ENCODE data around the gene FRMD6. TPM values are rescaled to one million over a fixed set of nuclear protein-coding genes. Genes with fewer than 3 reads are reported as not detected.

FRMD6 gene
- total RNA-seq, 2 donors from 2014 or later, result 12.1 to 14.8 TPM

GRCh38 chr14:51636109-51636508, 15.6 kb upstream of the FRMD6 start:
- TF ChIP-seq CTCF (conservative IDR thresholded peaks at IDR 0.05), result no peak
- H3K9me3 Mint-ChIP-seq, result no peaks in the 10 kb centered on the region
- H3K4me1 ChIP-seq (ENCODE audit: control insufficient read depth, insufficient read depth, low read length), result peaks cover 8% of the 10 kb centered on the region
- WGBS, 2 experiments (ENCODE audit: insufficient coverage in 1 of 2, insufficient read length in 1 of 2), result 94 to 100% methylated on average over 2 to 4 of the region's 4 CpGs
- no peak for DNase-seq
- no peak overlapping the region for H3K9ac ChIP-seq (ENCODE audit: extremely low read depth, low read length, poor library complexity, severe bottlenecking)
- H3K9me3 ChIP-seq (ENCODE audit: control insufficient read depth, low read length), result no peaks in the 10 kb centered on the region
- no peaks in the 10 kb centered on the region for H3K36me3 Mint-ChIP-seq (ENCODE audit: low read depth)
- H3K27me3 ChIP-seq (ENCODE audit: control insufficient read depth, insufficient read depth, low read length, poor library complexity, severe bottlenecking), result no peaks in the 10 kb centered on the region
- peaks cover 13% of the 10 kb centered on the region for H3K4me1 Mint-ChIP-seq
- no peak overlapping the region for H3K27ac Mint-ChIP-seq
- no peak overlapping the region for H3K4me3 ChIP-seq (ENCODE audit: low read length)
- H3K27me3 Mint-ChIP-seq (ENCODE audit: insufficient read depth), result no peaks in the 10 kb centered on the region
- no peaks in the 10 kb centered on the region for H3K36me3 ChIP-seq (ENCODE audit: control insufficient read depth, insufficient read depth, low read length)
- no peak overlapping the region for H3K4me3 Mint-ChIP-seq
- no peak overlapping the region for H3K27ac ChIP-seq (ENCODE audit: low read depth, low read length)

- H3K4me1 Mint-ChIP-seq, result peaks cover 21% of the 10 kb centered on the region
- no peaks in the 10 kb centered on the region for H3K9me3 ChIP-seq (ENCODE audit: control insufficient read depth, low read length)
- 43 to 77% methylated on average over 6 to 7 of the region's 7 CpGs for WGBS, 2 experiments (ENCODE audit: insufficient coverage in 1 of 2, insufficient read length in 1 of 2)
- H3K4me3 ChIP-seq (ENCODE audit: low read length), result no peak overlapping the region
- no peak overlapping the region for H3K9ac ChIP-seq (ENCODE audit: extremely low read depth, low read length, poor library complexity, severe bottlenecking)
- peaks cover 12% of the 10 kb centered on the region for H3K4me1 ChIP-seq (ENCODE audit: control insufficient read depth, insufficient read depth, low read length)
- peak overlapping the region; percentile 12 for H3K27ac Mint-ChIP-seq
- TF ChIP-seq CTCF (conservative IDR thresholded peaks at IDR 0.05), result no peak
- H3K36me3 ChIP-seq (ENCODE audit: control insufficient read depth, insufficient read depth, low read length), result no peaks in the 10 kb centered on the region
- H3K4me3 Mint-ChIP-seq, result no peak overlapping the region
- H3K27ac ChIP-seq (ENCODE audit: low read depth, low read length), result no peak overlapping the region
- peak; percentile 77 for DNase-seq
- no peaks in the 10 kb centered on the region for H3K27me3 Mint-ChIP-seq (ENCODE audit: insufficient read depth)
- H3K27me3 ChIP-seq (ENCODE audit: control insufficient read depth, insufficient read depth, low read length, poor library complexity, severe bottlenecking), result no peaks in the 10 kb centered on the region
- H3K36me3 Mint-ChIP-seq (ENCODE audit: low read depth), result no peaks in the 10 kb centered on the region
- H3K9me3 Mint-ChIP-seq, result no peaks in the 10 kb centered on the region
Observed at GRCh38 chr14:51638071-51638944, 13.4 kb upstream of the FRMD6 start.

GRCh38 chr14:51639668-51640316, 11.9 kb upstream of the FRMD6 start:
- H3K9me3 ChIP-seq (ENCODE audit: control insufficient read depth, low read length), result no peaks in the 10 kb centered on the region
- no peak overlapping the region for H3K9ac ChIP-seq (ENCODE audit: extremely low read depth, low read length, poor library complexity, severe bottlenecking)
- no peak overlapping the region for H3K4me3 ChIP-seq (ENCODE audit: low read length)
- Mint-ChIP-seq H3K36me3 (ENCODE audit: low read depth) (no peaks in the 10 kb centered on the region), H3K4me1 (peaks cover 24% of the 10 kb centered on the region), H3K9me3 (no peaks in the 10 kb centered on the region), H3K4me3 (no peak overlapping the region), H3K27me3 (ENCODE audit: insufficient read depth) (no peaks in the 10 kb centered on the region), H3K27ac (no peak overlapping the region)
- no peak for TF ChIP-seq CTCF (conservative IDR thresholded peaks at IDR 0.05)
- H3K36me3 ChIP-seq (ENCODE audit: control insufficient read depth, insufficient read depth, low read length), result no peaks in the 10 kb centered on the region
- no peak overlapping the region for H3K27ac ChIP-seq (ENCODE audit: low read depth, low read length)
- H3K27me3 ChIP-seq (ENCODE audit: control insufficient read depth, insufficient read depth, low read length, poor library complexity, severe bottlenecking), result no peaks in the 10 kb centered on the region
- peaks cover 12% of the 10 kb centered on the region for H3K4me1 ChIP-seq (ENCODE audit: control insufficient read depth, insufficient read depth, low read length)
- 66% methylated on average over 5 of the region's 5 CpGs; no CpG with 5 or more reads in 1 of the 2 experiments for WGBS, 2 experiments (ENCODE audit: insufficient coverage in 1 of 2, insufficient read length in 1 of 2)
- DNase-seq, result no peak
